Measurements from ENCODE around the gene NELFB.

Gene NELFB

DNA sequence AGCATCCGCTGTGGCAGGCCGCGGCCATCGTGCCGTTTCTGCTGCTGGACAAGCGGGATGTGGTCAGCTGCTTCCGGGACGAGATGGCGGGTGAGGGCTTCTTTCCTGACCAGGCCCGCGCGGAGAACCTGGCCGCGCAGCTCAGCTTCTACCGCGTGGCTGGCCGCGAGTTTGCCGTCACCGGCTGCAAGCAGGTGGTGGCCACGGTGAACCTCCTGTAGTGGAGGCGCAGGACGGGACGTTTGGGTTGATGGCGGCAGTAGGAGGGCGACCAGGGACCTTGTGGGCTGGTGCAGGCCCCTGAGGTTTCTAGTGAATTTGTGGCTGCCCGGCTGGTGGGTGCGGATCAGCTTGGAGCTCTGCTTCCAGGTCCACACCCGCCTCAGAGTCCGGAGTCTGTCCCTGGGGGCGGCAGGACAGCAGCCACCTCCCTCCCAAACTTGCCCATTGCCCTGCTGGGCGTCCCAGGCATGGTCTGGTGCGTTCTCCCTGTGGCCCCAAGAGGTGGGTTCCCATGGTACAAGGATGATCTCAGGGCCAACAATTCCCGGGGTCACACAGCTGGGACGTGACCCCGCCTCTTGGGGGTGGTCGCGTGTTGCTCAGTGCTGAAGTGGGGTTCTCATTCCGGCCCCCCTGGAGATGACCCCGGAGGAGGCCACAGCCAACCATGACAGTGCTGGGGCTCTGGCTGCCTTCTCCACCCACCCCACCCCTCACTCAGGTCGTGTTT, 24.8 kb downstream of the NELFB start:
- Histone ChIP-seq H3K4me3 (peak overlapping the region; percentile 57; the same call in 1 of the 2 replicates), H3K27me3 (no peaks in the 10 kb centered on the region), H3K36me3 (peaks cover 16% of the 10 kb centered on the region; the same call in 1 of the 2 replicates), H3K9ac (0 out of 2 replicates have a peak overlapping the region, but pooled peaks have one; percentile 41), H4K20me1 (peaks cover 5% of the 10 kb centered on the region; the same call in 1 of the 2 replicates), H3K27ac (peak overlapping the region; percentile 65), H3K9me3 (0 out of 2 replicates have a peak, but pooled peaks cover under 1% of the 10 kb centered on the region), H3K4me1 (peaks cover 86% of the 10 kb centered on the region), H3K4me2 (peak overlapping the region; percentile 92)
- TF ChIP-seq Cebpa-rat (IDR thresholded peaks at IDR 0.05) = no peak

- Histone ChIP-seq H3K4me1 (peaks cover 78% of the 10 kb centered on the region), H3K9ac (0 out of 2 replicates have a peak overlapping the region, but pooled peaks have one; percentile 41), H4K20me1 (peaks cover 5% of the 10 kb centered on the region; the same call in 1 of the 2 replicates), H3K9me3 (peaks cover 5% of the 10 kb centered on the region; the same call in 1 of the 2 replicates), H3K4me2 (peak overlapping the region; percentile 92), H3K36me3 (peaks cover 16% of the 10 kb centered on the region; the same call in 1 of the 2 replicates), H3K4me3 (peak overlapping the region; percentile 57), H3K27ac (peak overlapping the region; percentile 65), H3K27me3 (no peaks in the 10 kb centered on the region)
- TF ChIP-seq Cebpa-rat (IDR thresholded peaks at IDR 0.05) = no peak
These were observed 25.6 kb downstream of the NELFB start for GRCh38 chr9:137280474-137281344.

DNA sequence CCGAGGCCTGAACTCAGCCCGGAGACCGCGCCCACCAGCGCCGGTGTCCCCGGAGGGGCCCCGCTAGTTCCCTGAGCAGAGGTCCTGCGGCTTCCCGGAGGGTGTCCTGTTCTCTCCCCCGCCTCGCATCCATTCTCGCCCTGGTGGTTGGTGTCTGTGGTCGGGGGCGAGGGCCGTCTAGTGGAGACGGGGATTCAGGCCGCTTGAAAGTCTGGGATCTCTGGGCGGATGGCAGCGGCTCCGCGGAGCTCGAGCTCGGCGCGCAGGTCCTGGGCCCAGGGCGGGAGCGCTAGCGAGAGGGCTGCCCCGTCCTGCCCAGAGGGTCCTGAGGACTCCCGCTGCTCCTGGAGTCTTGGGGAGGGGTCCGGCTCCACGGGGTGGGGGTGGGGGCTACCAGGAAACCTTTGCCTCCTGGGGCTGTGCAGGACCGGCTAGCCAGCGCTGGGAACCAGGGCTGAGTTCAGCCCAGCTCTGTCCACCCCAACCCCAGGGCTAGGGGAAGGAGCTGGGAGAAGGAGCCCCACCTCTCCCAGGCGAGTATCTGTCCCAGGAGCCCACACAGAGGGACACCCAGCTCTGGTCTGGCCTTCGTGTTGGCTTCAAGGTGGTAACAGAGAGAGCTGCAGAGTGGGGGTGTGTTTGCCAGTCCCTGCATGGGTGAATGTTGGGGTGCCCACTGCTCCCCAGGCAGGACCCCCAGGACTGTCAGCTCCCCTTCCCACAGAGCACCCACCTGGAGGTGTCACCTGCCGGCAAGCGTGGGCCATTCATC, 26.4 kb downstream of the NELFB start:
- H3K36me3 ChIP-seq = peaks cover 16% of the 10 kb centered on the region; the same call in 1 of the 2 replicates
- H4K20me1 ChIP-seq = peaks cover 5% of the 10 kb centered on the region; the same call in 1 of the 2 replicates
- H3K9ac ChIP-seq = 0 out of 2 replicates have a peak overlapping the region, but pooled peaks have one; percentile 41
- H3K4me3 ChIP-seq = peak overlapping the region; percentile 57
- H3K4me2 ChIP-seq = peak overlapping the region; percentile 92
- no peaks in the 10 kb centered on the region for H3K27me3 ChIP-seq
- peaks cover 75% of the 10 kb centered on the region for H3K4me1 ChIP-seq
- no peak for TF ChIP-seq Cebpa-rat (IDR thresholded peaks at IDR 0.05)
- H3K9me3 ChIP-seq = peaks cover 5% of the 10 kb centered on the region; the same call in 1 of the 2 replicates
- H3K27ac ChIP-seq = peak overlapping the region; percentile 65

GRCh38 chr9:137286975-137287383, 31.9 kb downstream of the NELFB start:
- no peak overlapping the region for H3K9ac ChIP-seq
- no peak for TF ChIP-seq Cebpa-rat (IDR thresholded peaks at IDR 0.05)
- peak overlapping the region; percentile 19 for H3K4me2 ChIP-seq

DNA sequence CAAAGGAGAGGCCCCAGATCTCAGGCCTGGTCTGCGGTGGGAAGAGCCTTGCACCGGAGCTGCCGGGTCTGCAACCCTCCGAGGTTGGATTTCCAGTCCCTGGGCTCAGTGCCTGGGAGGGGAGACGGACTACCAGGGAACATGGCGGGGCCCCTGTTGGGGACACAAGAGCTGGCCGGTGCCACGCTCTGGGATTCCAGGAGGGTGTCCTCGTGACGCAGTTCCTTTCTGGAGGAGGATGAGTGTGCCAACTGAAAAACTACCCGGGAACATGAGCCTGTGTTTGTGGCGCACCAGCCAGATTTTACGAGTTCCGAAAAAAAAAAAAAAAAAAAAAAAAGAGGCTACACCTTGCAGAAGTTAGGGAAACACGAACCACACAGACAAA, 38.0 kb downstream of the NELFB start:
- H4K20me1 ChIP-seq = peaks cover 19% of the 10 kb centered on the region
- H3K9me3 ChIP-seq = no peaks in the 10 kb centered on the region
- H3K4me3 ChIP-seq = no peak overlapping the region
- H3K4me1 ChIP-seq = peaks cover 29% of the 10 kb centered on the region
- peaks cover 26% of the 10 kb centered on the region for H3K27me3 ChIP-seq
- no peak overlapping the region for H3K4me2 ChIP-seq
- no peak overlapping the region for H3K9ac ChIP-seq
- no peaks in the 10 kb centered on the region for H3K36me3 ChIP-seq
- H3K27ac ChIP-seq = no peak overlapping the region
- no peak for TF ChIP-seq Cebpa-rat (IDR thresholded peaks at IDR 0.05)

More at GRCh38 chr9:137286975-137287383, 31.9 kb downstream of the NELFB start:
- Histone ChIP-seq H3K27me3 (no peaks in the 10 kb centered on the region), H3K9me3 (peaks cover 5% of the 10 kb centered on the region; the same call in 1 of the 2 replicates), H3K36me3 (no peaks in the 10 kb centered on the region), H3K4me1 (peaks cover 32% of the 10 kb centered on the region), H4K20me1 (no peaks in the 10 kb centered on the region), H3K27ac (no peak overlapping the region), H3K4me3 (no peak overlapping the region)

GRCh38 chr9:137293482-137294090, 38.5 kb downstream of the NELFB start:
- no peaks in the 10 kb centered on the region for H3K9me3 ChIP-seq
- H3K4me3 ChIP-seq = no peak overlapping the region
- peaks cover 30% of the 10 kb centered on the region for H3K27me3 ChIP-seq
- H3K4me2 ChIP-seq = no peak overlapping the region
- H4K20me1 ChIP-seq = peaks cover 24% of the 10 kb centered on the region
- H3K9ac ChIP-seq = no peak overlapping the region
- peaks cover 34% of the 10 kb centered on the region for H3K4me1 ChIP-seq
- peaks cover under 1% of the 10 kb centered on the region; the same call in 1 of the 2 replicates for H3K36me3 ChIP-seq
- no peak for TF ChIP-seq Cebpa-rat (IDR thresholded peaks at IDR 0.05)
- no peak overlapping the region for H3K27ac ChIP-seq

DNA sequence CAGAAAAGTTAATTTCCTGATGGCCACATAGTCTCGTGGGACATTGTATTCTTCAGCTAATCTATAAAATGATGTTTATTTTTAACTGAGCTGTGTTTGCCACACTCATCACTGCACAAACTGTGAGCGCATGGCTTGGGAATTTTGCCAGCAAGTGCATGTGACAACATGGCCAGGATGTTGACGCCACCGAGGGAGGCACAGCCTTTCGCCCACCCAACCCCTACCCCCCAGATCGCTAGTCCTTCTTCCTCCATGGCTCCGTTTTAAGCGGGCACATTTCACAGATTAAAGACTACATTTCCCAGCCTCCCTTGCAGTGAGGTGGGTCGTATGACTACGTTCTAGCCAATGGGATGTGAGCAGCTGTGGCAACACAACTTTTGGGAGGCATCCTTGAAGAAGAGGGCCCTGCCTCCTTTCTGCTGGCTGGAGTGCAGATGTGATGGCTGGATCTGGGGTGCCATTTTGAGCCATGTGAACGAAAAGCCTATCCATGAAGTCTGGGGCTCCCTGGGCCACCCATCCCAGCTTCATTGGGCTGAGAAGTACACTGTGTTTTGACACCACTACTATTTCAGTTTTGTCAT, 39.1 kb downstream of the NELFB start:
- 0 out of 2 replicates have a peak overlapping the region, but pooled peaks have one; percentile 87 for H3K4me2 ChIP-seq
- no peak for TF ChIP-seq Cebpa-rat (IDR thresholded peaks at IDR 0.05)
- H3K36me3 ChIP-seq = peaks cover 7% of the 10 kb centered on the region
- H3K4me1 ChIP-seq = peaks cover 40% of the 10 kb centered on the region
- H3K9ac ChIP-seq = no peak overlapping the region
- no peak overlapping the region for H3K27ac ChIP-seq
- peaks cover 36% of the 10 kb centered on the region for H3K27me3 ChIP-seq
- no peak overlapping the region for H3K4me3 ChIP-seq
- H4K20me1 ChIP-seq = peaks cover 30% of the 10 kb centered on the region
- no peaks in the 10 kb centered on the region for H3K9me3 ChIP-seq

GRCh38 chr9:137294681-137295237, 39.6 kb downstream of the NELFB start:
- Histone ChIP-seq H3K27me3 (peaks cover 42% of the 10 kb centered on the region), H3K9me3 (no peaks in the 10 kb centered on the region), H4K20me1 (peaks cover 35% of the 10 kb centered on the region), H3K4me3 (peak overlapping the region; percentile 71), H3K4me1 (peaks cover 45% of the 10 kb centered on the region), H3K4me2 (peak overlapping the region; percentile 87), H3K36me3 (peaks cover 9% of the 10 kb centered on the region), H3K9ac (no peak overlapping the region), H3K27ac (no peak overlapping the region)
- no peak for TF ChIP-seq Cebpa-rat (IDR thresholded peaks at IDR 0.05)

Measured in BLaER1 (cell line).